Left lobe of liver (tissue), 2 donors: ENCODE results near the gene KLHL30. TPM values are rescaled to one million over a fixed set of nuclear protein-coding genes. Genes with fewer than 3 reads are reported as not detected.
A peak's percentile ranks its signal among the peaks of the same experiment; 100 is the strongest.

Source experiments
- ATAC-seq: fragments of 200-7000 bp; cut with Tn5 transposase; one replicate; pipeline ENCODE4 v1.9.1; 2020; ENCODE audit warnings: mild to moderate bottlenecking, moderate library complexity
- DNase-seq: peaks from one replicate; pipeline ENCODE4 v3.0.0-alpha.2; 2020; ENCODE audit warnings: low spot score
- total RNA-seq: library from RNA; stranded (reverse); gene quantifications from one replicate; pipeline ENCODE4 v1.2.1, GENCODE V29; 2021
- donor health status: DM: no; HTN: no; CAD: no; lungs with moderate emphysema.
- donor health status: DM: no; HTN: yes; CAD: no.

Gene KLHL30
- total RNA-seq, 1 donor from 2014 or later: 0.10 TPM

DNA sequence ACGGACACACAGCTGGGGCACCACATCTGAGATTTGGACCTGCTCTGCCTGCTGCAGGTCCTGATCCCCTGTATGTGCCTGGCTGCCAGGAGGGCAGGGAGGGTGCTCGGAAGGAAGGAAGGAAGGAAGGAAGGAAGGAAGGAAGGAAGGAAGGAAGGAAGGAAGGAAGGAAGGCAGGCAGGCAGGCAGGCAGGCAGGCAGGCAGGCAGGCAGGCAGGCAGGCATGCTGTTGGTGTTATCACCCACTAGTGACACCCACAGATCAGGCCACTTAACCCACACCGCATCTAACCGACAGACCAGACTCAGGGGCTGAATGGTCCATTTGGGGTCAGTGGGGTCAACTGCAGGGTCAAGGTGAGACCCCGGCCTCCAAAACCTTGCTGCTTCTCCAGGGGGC lies 5.8 kb downstream of the KLHL30 start:
- no peak for DNase-seq
- ATAC-seq: no peak

DNA sequence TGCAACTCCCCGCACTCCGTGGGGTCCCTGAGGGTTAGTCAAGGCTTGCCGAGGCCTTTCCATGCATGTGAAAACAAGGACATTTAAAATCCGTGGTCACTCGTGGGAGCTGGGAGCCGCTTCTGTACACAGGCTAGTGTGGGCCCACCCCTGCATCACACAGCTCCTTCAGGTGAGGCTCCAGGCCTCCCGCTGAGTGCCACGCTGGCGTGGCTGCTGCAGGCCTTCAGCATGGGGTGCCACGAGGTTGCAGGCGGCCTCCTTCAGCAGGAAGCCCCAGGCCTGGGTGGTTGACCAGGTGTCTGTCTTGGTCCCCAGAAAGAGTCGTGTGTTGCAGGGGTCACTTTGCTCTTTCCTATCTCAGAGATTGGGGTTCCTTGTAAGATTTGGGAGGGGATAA lies 6.6 kb downstream of the KLHL30 start:
- DNase-seq (no peak), ATAC-seq (no peak)

DNA sequence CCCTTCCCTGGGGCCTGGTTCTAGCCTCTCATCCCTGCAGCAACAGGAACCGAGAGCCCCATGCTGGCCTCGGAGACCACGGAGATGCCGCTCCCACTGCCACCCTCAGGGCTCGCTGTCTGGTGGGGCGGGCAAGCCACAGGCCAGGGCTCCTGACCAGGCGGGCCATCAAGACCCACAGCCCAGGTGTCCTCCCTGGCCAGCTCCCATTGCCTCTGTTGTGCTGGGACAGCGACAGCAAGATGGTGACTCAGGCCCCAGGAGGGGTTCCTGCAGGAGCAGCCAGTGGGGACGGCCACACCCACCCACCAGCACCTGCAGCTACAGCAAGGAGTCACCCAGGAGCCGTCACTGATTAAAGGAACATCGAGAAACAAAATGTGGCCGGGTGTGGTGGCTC lies 7.4 kb downstream of the KLHL30 start:
- DNase-seq (no peak), ATAC-seq (no peak)

DNA sequence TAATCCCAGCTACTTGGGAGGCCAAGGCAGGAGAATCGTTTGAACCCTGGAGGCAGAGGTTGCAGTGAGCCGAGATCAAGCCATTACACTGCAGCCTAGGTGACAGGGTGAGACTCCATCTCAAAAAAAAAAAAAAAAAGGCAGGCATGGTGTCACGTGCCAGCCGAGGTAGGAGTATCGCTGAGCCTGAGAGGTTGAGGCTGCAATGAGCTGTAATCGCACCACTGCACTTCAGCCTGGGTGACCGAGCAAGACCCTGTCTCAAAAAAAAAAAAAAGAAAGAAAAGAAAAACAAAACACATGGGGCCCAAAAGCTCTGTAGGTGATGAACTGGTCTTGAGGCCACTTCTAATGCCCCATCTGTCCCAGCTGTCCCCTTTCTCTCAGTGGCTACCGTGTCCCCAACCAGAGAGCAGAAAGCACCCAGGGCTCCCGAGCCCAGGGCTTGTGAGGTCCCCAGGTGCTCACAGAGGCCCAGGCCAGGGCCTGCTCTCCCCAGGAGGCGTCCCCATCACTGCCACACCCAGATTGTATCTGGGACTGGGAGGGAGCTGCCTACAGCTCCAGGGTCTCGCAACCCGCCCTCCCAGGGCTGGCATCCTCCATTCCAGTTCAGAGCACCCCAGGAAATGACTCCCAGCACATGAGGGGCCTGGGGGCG lies 8.5 kb downstream of the KLHL30 start:
- DNase-seq: no peak

DNA sequence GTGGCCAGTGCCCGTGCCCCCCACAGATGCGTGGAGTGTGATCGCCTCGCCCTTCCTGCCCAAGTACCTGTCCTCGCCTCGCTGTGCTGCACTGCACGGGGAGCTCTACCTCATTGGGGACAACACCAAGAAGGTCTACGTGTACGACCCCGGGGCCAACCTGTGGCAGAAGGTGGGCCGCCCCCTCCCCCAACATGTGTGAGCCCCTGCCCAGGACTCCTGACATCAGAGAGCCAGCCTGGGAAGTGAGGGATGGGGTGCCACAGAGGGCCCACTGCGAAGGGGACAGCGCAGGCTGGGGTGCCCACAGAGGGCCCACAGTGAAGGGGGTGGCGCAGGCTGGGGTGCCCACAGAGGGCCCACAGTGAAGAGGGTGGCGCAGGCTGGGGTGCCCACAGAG lies 10.5 kb downstream of the KLHL30 start:
- no peak for DNase-seq
- ATAC-seq: no peak

More for the DNA sequence above, 8.5 kb downstream of the KLHL30 start:
- no peak for ATAC-seq

DNA sequence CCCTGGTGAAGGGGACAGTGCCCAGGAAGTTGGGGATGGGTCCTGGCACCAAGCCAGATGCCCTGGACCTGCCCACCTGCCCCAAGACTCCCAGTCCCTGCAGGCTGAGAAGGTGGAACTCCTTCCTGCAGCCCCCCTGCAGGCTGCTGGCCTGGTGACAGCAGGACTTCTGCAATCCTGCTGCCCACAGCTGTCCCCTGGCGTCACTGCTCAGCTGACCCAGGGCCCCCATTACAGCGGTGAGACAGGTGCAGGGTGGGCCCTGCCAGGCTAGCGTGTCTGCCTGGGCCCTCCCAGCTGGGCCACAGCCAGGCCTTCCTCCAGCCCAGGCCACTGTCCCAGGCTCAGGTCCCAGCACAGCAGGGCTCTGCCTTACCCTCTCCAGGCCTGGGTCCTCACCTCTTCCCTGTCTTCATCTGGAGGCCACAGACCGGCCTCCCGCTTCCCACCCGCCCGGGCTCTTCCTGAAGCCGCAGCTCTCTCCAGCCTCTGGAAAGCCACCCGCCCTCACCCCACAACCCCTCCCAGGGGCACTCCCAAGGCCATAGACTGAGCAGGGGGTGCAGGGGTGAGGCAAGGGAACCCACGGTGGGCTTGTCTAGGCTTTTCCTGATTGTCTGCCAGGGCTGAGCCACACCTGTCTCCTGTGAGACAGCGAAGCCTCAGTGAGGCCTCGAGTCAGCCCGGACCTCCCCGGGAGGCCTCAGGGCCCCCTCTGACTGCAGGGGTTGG lies 11.5 kb downstream of the KLHL30 start:
- peak; percentile 34 for ATAC-seq
- DNase-seq: no peak

DNA sequence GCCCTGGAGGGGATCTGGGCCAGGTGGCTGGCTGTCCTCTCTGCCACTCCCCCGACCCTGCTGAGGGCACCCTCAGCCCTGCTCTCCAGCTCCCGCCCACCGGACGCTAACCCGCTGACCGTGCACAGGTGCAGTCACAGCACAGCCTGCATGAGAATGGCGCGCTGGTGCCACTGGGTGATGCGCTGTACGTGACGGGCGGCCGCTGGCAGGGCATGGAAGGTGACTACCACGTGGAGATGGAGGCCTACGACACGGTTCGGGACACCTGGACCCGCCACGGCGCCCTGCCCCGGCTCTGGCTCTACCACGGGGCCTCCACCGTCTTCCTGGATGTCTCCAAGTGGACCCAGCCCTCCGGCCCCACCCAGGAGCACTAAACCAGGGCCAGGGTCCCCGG lies 12.2 kb downstream of the KLHL30 start:
- no peak for ATAC-seq
- DNase-seq: no peak

DNA sequence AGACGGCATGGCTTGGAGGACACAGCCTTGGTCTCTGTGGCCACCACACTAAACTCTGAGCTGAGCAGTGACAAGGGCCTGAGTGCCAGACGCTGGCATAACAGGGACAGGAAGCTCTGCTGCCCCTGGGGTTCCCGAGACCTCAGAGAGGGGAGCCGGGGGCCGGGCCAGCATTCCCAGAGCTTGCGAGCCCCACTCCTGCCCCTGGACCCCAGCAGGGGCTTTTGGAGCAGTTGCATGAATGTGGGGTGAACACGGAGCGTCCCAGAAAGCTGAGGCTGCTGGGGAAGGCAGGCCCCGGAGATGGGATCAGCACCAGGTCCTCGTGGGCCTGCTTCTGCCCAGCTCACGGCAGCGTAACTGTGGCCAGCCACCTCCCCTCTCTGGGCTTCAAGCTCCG lies 12.7 kb downstream of the KLHL30 start:
- no peak for ATAC-seq
- DNase-seq: no peak

DNA sequence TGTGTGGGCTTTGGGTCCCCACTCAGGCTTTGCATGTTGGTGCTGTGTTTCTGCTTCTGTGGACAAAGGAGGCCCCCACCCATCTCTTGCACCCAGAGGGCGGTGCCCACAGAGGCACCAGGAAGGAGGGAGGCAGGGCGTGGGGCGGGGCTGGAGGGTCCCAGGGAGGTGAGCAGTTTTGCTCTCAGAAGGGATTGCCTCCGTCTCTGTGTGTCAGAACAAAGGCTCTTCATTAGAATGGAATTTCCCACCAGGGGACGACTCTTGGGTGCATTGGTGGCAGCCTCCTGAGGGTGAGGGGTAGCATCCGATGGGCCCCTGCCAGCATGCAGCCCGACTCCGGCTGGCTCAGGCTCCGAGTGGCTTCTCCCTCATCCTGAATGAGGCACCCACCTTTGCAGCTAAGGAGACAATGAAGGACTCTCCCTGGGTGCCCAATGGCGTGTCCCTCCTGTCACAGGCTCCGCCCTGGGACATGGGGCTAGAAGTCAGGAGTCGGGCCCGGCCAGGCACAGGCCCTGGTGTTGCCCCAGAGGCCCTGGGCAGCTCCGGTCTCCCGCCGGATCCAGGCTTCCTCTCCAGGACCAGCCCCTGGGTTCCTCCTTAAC lies 13.3 kb downstream of the KLHL30 start:
- DNase-seq: no peak
- no peak for ATAC-seq

DNA sequence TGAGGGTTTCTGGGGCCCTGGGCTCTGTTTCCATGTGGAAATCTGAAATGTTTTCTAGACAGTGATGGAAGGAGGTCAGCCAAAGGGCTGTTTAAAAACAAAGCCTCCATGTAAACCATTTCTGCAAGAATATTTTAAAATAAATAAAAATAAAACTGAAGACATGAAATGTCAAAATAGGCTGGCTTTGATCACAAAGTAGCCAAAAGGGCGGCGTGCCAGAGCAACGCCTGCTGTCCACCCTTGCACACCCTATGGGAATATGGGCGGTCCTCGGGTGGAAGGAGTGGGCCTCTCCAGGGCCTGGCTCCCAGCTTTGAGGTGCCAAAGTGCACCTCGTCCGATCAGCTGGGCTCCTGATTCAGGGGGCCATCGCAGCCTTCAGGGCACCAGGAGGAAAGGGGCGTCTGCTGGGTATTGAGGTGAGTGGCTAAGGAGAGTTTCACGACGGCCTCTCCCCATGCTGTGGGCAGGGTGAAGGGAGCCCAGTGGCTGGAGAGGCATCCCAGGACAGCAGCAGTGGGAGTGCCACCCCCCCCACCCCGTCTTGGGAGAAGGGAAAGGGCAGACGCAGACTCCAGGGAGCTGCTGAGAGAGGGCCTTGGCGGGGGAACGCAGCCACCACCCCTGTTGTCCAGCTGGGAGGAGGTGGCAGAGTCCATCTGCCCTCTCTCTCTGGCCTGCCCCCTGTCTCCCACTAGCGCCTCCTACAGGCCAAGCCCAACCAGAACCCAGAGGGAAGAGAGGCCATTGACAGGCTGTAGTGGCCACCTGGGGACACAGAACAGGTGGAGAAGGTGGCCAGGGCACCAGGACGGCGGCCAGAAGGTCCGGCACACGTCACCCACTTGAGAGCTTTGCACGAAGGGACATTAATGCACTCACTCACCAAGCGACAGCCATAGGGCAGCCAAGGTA lies 14.6 kb downstream of the KLHL30 start:
- no peak for ATAC-seq
- no peak for DNase-seq

DNA sequence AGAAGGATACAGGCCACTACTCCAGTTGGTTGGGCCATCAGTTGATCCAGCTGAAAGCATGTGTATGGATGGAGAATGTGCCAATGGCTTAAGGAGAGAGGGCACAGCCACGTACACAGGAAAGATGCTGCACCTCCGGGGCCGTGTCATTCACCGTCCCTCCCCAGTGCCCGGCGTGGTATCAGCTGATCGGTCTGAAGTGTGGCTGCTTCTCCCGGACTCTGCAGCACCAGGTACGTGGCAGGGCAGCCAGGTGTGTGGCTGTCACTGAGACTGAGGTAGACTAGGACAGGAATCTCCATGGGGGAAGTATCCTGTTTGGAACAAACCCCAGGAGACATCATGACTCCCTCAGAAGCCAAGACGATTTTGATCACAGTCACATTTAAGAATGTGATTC lies 16.1 kb downstream of the KLHL30 start:
- DNase-seq (no peak), ATAC-seq (no peak)

DNA sequence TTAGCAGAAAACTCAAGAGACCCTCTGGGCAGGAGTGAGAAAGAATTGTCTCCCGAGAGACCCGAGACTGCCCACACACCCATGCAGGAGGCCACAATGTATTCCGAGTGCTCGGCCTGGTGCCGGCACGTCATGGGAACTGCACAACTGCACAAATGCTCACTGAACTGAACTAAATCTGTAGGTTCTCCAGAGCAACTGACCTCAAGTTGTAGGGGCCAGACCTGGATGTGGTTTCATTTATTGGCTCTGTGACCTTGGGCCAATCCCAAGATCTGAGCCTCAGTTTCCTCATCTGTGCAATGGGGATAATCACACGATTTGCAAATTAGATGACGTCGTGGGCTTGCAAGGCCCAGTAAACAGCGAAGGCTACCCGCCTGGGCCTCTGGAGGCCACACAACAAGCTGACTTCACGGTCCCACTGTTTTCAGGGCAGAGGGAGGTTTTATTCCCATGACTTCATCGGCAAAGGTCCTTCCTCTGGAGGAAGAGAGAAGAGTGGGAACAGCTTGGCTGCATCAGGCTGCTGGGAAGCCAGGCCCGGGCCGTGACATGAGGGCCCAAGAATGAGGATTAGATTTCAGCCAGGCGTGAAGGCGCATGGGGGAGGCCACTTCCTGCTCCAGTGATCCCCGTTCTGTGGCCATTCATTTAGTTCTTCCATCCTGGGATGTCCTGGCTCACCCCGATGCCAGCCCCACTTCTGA lies 16.7 kb downstream of the KLHL30 start:
- DNase-seq (no peak), ATAC-seq (no peak)

DNA sequence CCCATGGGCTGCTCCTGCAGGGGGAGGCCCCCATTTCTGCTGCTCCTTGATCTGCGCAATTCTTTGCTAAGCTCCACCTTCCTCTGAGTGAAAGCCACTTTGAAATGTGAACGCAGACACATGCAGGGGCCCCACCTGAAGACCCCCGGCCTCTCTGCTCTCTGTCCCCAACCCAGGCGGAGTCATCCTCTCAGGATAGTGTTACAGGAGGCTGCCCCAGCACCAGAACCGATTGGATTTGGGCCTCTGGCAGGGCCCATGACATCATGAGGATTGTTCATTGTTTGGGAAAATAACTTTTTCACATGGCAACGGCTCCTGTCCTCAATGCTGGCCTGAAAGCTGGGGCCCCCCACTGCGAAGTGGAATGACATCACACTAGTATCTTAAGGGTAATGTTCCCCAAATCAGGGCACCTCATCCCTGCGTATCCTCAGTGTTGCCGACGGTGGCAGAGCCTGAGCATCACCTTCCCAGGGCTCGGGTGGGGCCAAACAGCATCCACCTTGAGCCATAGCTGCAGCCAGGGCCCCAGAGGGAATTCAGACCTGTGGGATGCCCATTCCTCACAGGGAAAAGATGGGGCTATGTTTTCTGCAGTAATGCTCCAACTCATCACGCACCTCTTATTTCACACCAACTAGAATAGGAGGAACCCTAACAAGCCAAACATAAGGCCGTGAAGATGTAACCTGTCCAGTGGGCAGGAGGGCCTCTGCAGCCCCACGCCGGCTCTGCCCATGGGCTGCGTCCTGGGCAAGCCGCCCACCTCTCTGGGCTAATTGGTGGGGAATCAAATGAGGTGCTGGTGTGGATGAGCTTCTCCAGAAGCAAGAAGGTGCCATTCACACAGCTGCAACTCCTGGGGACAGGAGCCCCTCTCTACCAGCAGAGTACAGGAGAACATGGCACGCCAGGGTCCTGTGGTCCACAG lies 17.6 kb downstream of the KLHL30 start:
- no peak for ATAC-seq
- DNase-seq: no peak

DNA sequence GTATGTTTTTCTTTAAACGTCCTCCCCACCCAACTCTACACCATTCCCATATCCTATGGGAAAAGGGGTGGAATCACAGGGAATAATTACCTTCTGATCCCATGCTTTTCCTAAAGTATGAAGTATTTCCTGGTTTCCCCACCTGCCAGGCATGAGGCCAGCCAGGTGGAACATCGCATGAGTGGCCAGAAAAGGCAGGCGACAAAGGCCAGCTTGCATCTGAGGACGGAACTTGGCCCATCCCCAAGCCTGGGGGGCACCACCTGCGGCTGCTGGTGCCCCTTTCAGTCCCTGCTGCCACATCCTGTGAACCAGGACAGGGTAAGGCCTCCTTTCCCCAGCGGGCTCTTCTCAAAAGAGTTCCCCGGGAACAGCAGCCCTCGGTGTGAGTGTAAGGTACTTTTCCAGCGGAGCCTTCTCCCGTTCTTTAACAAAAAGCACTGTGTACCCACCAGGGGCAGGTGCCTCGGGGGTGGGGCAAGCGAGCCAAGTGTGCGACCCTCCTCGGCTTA lies 19.1 kb downstream of the KLHL30 start:
- DNase-seq: no peak
- no peak for ATAC-seq

DNA sequence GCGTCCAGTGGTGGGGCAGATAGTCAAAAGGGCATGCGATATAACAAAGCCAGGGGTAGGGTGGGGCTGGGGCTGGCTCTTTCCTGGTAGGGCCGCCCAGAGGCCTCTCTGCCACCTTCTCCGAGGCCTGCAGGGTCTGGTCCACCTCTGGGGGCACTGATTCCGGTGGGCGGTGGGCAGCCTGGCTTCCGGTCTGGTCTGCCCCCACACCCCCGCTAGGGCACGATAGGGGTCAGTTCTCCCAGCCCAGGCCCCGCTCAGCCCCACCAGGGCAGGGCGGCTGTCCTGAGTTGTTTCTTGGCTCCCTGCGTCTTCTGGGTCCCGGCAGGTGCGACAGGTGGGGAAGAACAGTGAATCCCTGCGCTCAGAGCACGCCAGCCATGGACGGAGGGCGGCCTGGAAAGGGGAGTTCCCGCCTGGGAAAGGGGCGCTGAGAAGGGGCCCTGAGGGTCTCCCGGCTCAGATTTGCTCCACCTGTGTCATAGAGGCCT lies 19.6 kb downstream of the KLHL30 start:
- ATAC-seq (no peak), DNase-seq (no peak)

DNA sequence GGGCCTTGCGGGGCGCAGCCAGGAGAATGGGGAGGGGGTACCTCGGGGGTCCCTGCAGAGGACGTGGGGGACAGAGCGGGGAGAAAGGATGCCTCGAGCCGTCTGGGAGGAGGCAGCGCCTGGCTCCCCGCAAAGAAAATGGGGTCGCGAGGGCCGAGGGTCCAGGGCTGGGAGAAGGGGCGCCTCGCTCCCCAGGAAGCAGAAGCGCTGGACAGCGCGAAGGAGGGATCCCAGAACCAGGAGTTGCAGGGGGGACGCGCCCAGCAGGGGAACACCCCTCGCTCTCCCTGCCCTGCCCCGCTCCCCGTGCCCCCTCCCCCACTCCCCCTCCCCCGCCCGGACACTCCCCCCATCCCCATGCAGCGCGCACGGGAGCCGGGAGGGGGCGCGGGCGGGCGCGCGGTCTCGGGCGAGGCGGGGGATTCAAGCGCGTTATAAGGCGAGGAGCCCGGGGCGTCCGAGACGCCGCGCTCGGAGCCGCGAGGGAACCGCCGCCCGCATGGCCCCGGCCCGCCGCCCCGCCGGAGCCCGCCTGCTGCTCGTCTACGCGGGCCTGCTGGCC lies 20.1 kb downstream of the KLHL30 start, which contains the start of gene ERFE:
Gene ERFE, plus strand, starts transcription at position 462 of the 562 bp plus-strand sequence. Its CDS starts 38 bp downstream, at position 500.
- ATAC-seq (peak; percentile 72), DNase-seq (no peak)

DNA sequence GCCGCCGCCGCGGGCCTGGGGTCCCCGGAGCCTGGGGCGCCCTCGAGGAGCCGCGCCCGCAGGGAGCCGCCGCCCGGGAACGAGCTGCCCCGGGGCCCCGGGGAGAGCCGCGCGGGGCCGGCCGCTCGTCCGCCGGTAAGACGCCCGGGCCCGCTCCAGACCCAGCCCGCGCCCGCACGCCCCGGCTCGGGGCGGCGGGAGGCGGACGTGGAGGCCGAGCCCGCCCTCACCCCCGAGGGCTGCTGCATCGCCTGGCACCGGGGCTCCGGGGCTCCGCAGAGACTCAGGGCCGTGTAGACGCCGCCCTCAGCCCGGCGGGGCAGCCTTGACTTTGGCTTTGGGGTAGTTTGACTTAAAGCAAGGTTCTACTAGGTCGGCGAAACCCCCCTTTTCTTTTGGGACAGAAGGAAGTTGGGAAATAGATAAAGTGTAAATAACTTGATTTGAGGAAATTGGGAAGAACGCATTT lies 20.6 kb downstream of the KLHL30 start:
- peak; percentile 31 for ATAC-seq
- DNase-seq: no peak

DNA sequence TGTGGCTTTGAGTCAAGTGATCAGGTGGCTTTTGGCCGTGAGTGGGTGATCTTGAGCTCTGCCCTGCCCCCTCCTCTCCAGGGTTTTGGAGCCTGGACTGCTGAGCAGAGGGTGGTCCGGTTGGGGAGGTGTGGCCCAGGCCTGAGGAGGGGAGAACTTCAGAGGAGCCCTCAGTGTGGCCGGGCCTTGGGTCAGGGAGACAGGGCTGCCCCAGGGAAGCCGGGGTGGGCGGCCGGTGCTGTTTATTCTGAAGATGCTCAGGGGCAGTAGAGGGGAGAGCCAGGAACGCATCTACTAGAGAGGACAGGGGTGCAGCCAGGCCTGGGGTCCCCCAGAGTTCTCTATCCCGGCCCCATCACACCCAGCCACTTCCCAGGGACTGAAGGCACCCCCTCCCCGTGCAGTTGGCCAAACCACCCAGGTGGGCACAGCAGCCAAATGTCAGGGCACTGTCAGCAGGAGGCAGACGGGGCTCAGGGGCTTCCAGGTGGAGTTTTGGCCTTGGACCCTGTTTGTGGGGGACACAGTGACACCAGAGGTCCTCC lies 21.3 kb downstream of the KLHL30 start:
- DNase-seq: no peak

More for the DNA sequence above, 21.3 kb downstream of the KLHL30 start:
- no peak for ATAC-seq
